ENCODE results near the gene RAPGEF1. TPM values are rescaled to one million over a fixed set of nuclear protein-coding genes. Genes with fewer than 3 reads are reported as not detected.

RAPGEF1 gene
- total RNA-seq, 1 experiment from 2014 or later: 55.6 TPM

GRCh38 chr9:131584858-131585257 is 155.0 kb downstream of the RAPGEF1 start:
- H3T11ph ChIP-seq (ENCODE audit: low read length): no peak overlapping the region
- no peak overlapping the region for H2BK12ac ChIP-seq (ENCODE audit: insufficient read length, low read depth, low read length)
- TF ChIP-seq, protein P1, sequence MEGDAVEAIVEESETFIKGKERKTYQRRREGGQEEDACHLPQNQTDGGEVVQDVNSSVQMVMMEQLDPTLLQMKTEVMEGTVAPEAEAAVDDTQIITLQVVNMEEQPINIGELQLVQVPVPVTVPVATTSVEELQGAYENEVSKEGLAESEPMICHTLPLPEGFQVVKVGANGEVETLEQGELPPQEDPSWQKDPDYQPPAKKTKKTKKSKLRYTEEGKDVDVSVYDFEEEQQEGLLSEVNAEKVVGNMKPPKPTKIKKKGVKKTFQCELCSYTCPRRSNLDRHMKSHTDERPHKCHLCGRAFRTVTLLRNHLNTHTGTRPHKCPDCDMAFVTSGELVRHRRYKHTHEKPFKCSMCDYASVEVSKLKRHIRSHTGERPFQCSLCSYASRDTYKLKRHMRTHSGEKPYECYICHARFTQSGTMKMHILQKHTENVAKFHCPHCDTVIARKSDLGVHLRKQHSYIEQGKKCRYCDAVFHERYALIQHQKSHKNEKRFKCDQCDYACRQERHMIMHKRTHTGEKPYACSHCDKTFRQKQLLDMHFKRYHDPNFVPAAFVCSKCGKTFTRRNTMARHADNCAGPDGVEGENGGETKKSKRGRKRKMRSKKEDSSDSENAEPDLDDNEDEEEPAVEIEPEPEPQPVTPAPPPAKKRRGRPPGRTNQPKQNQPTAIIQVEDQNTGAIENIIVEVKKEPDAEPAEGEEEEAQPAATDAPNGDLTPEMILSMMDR (conservative IDR thresholded peaks at IDR 0.05): no peak
- no peaks in the 10 kb centered on the region for H3K23me2 ChIP-seq (ENCODE audit: insufficient read length, low read depth, low read length, poor library complexity, severe bottlenecking)
- no peaks in the 10 kb centered on the region for H3K4me1 ChIP-seq (ENCODE audit: insufficient read depth, low read length)
- no peak overlapping the region for H3K4me2 ChIP-seq (ENCODE audit: insufficient read depth, insufficient read length, low read length)
- no peak overlapping the region for H3K4ac ChIP-seq (ENCODE audit: low read depth, low read length)
- peaks cover 14 to 60% (median 45%) of the 10 kb centered on the region in 3 experiments; a peak in 6 of 7 replicates for H3K36me3 Mint-ChIP-seq (ENCODE audit: insufficient read depth in 1 of 3, low read depth in 3 of 3)
- H2BK120ac ChIP-seq (ENCODE audit: low read depth, low read length, poor library complexity, severe bottlenecking): no peak overlapping the region
- no peak overlapping the region for H2AFZ ChIP-seq (ENCODE audit: low read length)
- no peaks in the 10 kb centered on the region for H3K9me3 Mint-ChIP-seq
- no peak overlapping the region for H3K9ac ChIP-seq (ENCODE audit: extremely low read depth, insufficient read length, low read length)
- WGBS (ENCODE audit: extremely low coverage, insufficient read length, low lambda C conversion rate): no CpG with 5 or more reads among the region's 7 CpGs
- no peak for DNase-seq
- H2BK20ac ChIP-seq (ENCODE audit: low read depth, low read length, poor library complexity, severe bottlenecking): no peak overlapping the region
- H3K27ac Mint-ChIP-seq: no peak overlapping the region
- H3K79me2 ChIP-seq (ENCODE audit: insufficient read depth, low read length): no peaks in the 10 kb centered on the region
- no peaks in the 10 kb centered on the region for H3K4me1 Mint-ChIP-seq
- H3K18ac ChIP-seq (ENCODE audit: insufficient read length, low read depth, low read length): no peak overlapping the region
- H3K56ac ChIP-seq (ENCODE audit: insufficient read length, low read depth, low read length): no peak overlapping the region
- H4K20me1 ChIP-seq (ENCODE audit: control insufficient read depth, insufficient read depth, insufficient read length): no peaks in the 10 kb centered on the region
- H3K14ac ChIP-seq (ENCODE audit: insufficient read depth, low read length): no peak overlapping the region
- no peak overlapping the region for H3K4me3 Mint-ChIP-seq
- H3K27me3 ChIP-seq (ENCODE audit: insufficient read depth, low read length): no peaks in the 10 kb centered on the region
- H2AK5ac ChIP-seq (ENCODE audit: insufficient read length, low read length): no peak overlapping the region
- H3K23ac ChIP-seq (ENCODE audit: insufficient read length, low read depth, low read length): no peak overlapping the region
- no peaks in the 10 kb centered on the region for H3K9me3 ChIP-seq (ENCODE audit: control insufficient read depth, low read depth, low read length)
- no peak overlapping the region for H4K91ac ChIP-seq (ENCODE audit: insufficient read length, low read depth, low read length)
- H3K79me1 ChIP-seq (ENCODE audit: insufficient read depth, low read depth, low read length, poor library complexity, severe bottlenecking): no peaks in the 10 kb centered on the region
- H2BK5ac ChIP-seq (ENCODE audit: insufficient read length, low read length): no peak overlapping the region
- no peak overlapping the region for H4K5ac ChIP-seq (ENCODE audit: insufficient read length, low read depth, low read length)
- no peaks in the 10 kb centered on the region for H3K27me3 Mint-ChIP-seq (ENCODE audit: low read depth)
- H3K27ac ChIP-seq (ENCODE audit: insufficient read length, low read depth, low read length): no peak overlapping the region
- no peak overlapping the region for H2BK15ac ChIP-seq (ENCODE audit: low read depth, low read length)
- H4K8ac ChIP-seq (replicated peaks; ENCODE audit: insufficient read length, low read depth, low read length): no peak overlapping the region

Data from H9 (cell line).